Skeletal muscle tissue (tissue), 4 donors: ENCODE measurements around the gene SZT2. TPM values are rescaled to one million over a fixed set of nuclear protein-coding genes. Genes with fewer than 3 reads are reported as not detected.
A peak's percentile ranks its signal among the peaks of the same experiment; 100 is the strongest.

Experiments used
- H3K27ac ChIP-seq: one replicate; pipeline ENCODE4 v1.7.0; 2013; ENCODE audit warnings: mild to moderate bottlenecking, low read depth, low read length, inconsistent platforms
- H3K27me3 ChIP-seq, 3 donors: one replicate each; pipeline ENCODE4 v1.7.0; 2013; ENCODE audit warnings: low read length in 3 of 3; ENCODE audit not compliant: control insufficient read depth in 3 of 3, insufficient read depth in 3 of 3
- H3K36me3 ChIP-seq, 3 donors: one replicate each; pipeline ENCODE4 v1.7.0; 2013; ENCODE audit warnings: low read length in 3 of 3; ENCODE audit not compliant: control insufficient read depth in 3 of 3, insufficient read depth in 3 of 3
- H3K4me1 ChIP-seq, 3 donors: one replicate each; pipeline ENCODE4 v1.7.0; 2013; ENCODE audit warnings: low read length in 3 of 3, mild to moderate bottlenecking in 3 of 3; ENCODE audit not compliant: control insufficient read depth in 3 of 3, insufficient read depth in 3 of 3
- H3K4me3 ChIP-seq, 3 donors: one replicate each; pipeline ENCODE4 v1.7.0; 2013; ENCODE audit warnings: low read length in 3 of 3
- H3K9ac ChIP-seq, 3 donors: one replicate each; pipeline ENCODE4 v1.7.0; 2013; ENCODE audit warnings: low read length in 3 of 3, mild to moderate bottlenecking in 3 of 3, moderate library complexity in 2 of 3, low read depth in 1 of 3
- H3K9me3 ChIP-seq, 3 donors: one replicate each; pipeline ENCODE4 v1.7.0; 2013; ENCODE audit warnings: low read length in 3 of 3; ENCODE audit not compliant: control insufficient read depth in 3 of 3
- total RNA-seq: library from RNA; depleted of rRNA; stranded (reverse); fragments of >200 nt; gene quantifications from one replicate; pipeline ENCODE4 v1.2.3, GENCODE V29; 2014
- donor health status: Osteomylitis.

Gene SZT2
- total RNA-seq, 1 donor from 2014 or later: 21.4 TPM

- Histone ChIP-seq H3K9me3 (no peaks in the 10 kb centered on the region), H3K9ac (no peak overlapping the region), H3K27ac (no peak overlapping the region), H3K4me1 (peaks cover 0 to 4% (median 3%) of the 10 kb centered on the region in 3 donors), H3K4me3 (no peak overlapping the region), H3K27me3 (no peaks in the 10 kb centered on the region), H3K36me3 (peaks cover 75 to 87% (median 80%) of the 10 kb centered on the region in 3 donors)
Measured at GRCh38 chr1:43438953-43439581, 49.4 kb downstream of the SZT2 start.

GRCh38 chr1:43439781-43440180 is 50.1 kb downstream of the SZT2 start:
- H3K27me3 ChIP-seq: no peaks in the 10 kb centered on the region
- peaks cover 75 to 87% (median 80%) of the 10 kb centered on the region in 3 donors for H3K36me3 ChIP-seq
- no peak overlapping the region for H3K4me3 ChIP-seq
- H3K27ac ChIP-seq: no peak overlapping the region
- H3K9ac ChIP-seq: no peak overlapping the region
- H3K9me3 ChIP-seq: no peaks in the 10 kb centered on the region
- H3K4me1 ChIP-seq: peaks cover 0 to 4% (median 3%) of the 10 kb centered on the region in 3 donors

GRCh38 chr1:43440358-43440757 is 50.7 kb downstream of the SZT2 start:
- H3K9ac ChIP-seq: peak overlapping the region in 1 of 3 donors; percentile 19
- H3K27ac ChIP-seq: no peak overlapping the region
- peaks cover 74 to 85% (median 80%) of the 10 kb centered on the region in 3 donors for H3K36me3 ChIP-seq
- H3K4me3 ChIP-seq: no peak overlapping the region
- no peaks in the 10 kb centered on the region for H3K9me3 ChIP-seq
- H3K27me3 ChIP-seq: no peaks in the 10 kb centered on the region
- H3K4me1 ChIP-seq: no peaks in the 10 kb centered on the region

GRCh38 chr1:43441166-43441893 is 51.6 kb downstream of the SZT2 start:
- H3K27me3 ChIP-seq: no peaks in the 10 kb centered on the region
- H3K9ac ChIP-seq: no peak overlapping the region
- no peaks in the 10 kb centered on the region for H3K4me1 ChIP-seq
- no peak overlapping the region for H3K27ac ChIP-seq
- H3K36me3 ChIP-seq: peaks cover 81 to 91% (median 89%) of the 10 kb centered on the region in 3 donors
- no peak overlapping the region for H3K4me3 ChIP-seq
- H3K9me3 ChIP-seq: no peaks in the 10 kb centered on the region

GRCh38 chr1:43441894-43442637 is 52.4 kb downstream of the SZT2 start:
- Histone ChIP-seq H3K9ac (no peak overlapping the region), H3K4me3 (no peak overlapping the region), H3K4me1 (no peaks in the 10 kb centered on the region), H3K36me3 (peaks cover 88 to 95% (median 91%) of the 10 kb centered on the region in 3 donors), H3K27ac (no peak overlapping the region), H3K27me3 (no peaks in the 10 kb centered on the region), H3K9me3 (no peaks in the 10 kb centered on the region)

GRCh38 chr1:43442756-43443155 is 53.1 kb downstream of the SZT2 start:
- Histone ChIP-seq H3K27me3 (no peaks in the 10 kb centered on the region), H3K9me3 (no peaks in the 10 kb centered on the region), H3K9ac (no peak overlapping the region), H3K4me3 (no peak overlapping the region), H3K27ac (no peak overlapping the region), H3K4me1 (no peaks in the 10 kb centered on the region), H3K36me3 (peaks cover 88 to 95% (median 94%) of the 10 kb centered on the region in 3 donors)

- Histone ChIP-seq H3K36me3 (peaks cover 90 to 95% (median 95%) of the 10 kb centered on the region in 3 donors), H3K27ac (no peak overlapping the region), H3K9ac (no peak overlapping the region)
Measured at GRCh38 chr1:43443197-43443946, 53.7 kb downstream of the SZT2 start.

GRCh38 chr1:43444151-43444828 is 54.6 kb downstream of the SZT2 start:
- Histone ChIP-seq H3K9ac (no peak overlapping the region), H3K36me3 (peaks cover 90 to 95% (median 95%) of the 10 kb centered on the region in 3 donors), H3K27me3 (no peaks in the 10 kb centered on the region), H3K4me3 (no peak overlapping the region), H3K27ac (no peak overlapping the region), H3K4me1 (no peaks in the 10 kb centered on the region), H3K9me3 (no peaks in the 10 kb centered on the region)

More at GRCh38 chr1:43443197-43443946, 53.7 kb downstream of the SZT2 start:
- no peaks in the 10 kb centered on the region for H3K27me3 ChIP-seq
- H3K4me3 ChIP-seq: no peak overlapping the region
- H3K4me1 ChIP-seq: no peaks in the 10 kb centered on the region
- no peaks in the 10 kb centered on the region for H3K9me3 ChIP-seq

GRCh38 chr1:43444836-43445235 is 55.1 kb downstream of the SZT2 start:
- no peaks in the 10 kb centered on the region for H3K4me1 ChIP-seq
- no peaks in the 10 kb centered on the region for H3K9me3 ChIP-seq
- no peaks in the 10 kb centered on the region for H3K27me3 ChIP-seq
- no peak overlapping the region for H3K9ac ChIP-seq
- H3K36me3 ChIP-seq: peaks cover 92 to 96% (median 95%) of the 10 kb centered on the region in 3 donors
- no peak overlapping the region for H3K4me3 ChIP-seq
- no peak overlapping the region for H3K27ac ChIP-seq
